SU-DHL-6 (cell line): ENCODE results near the gene SLC35B3.

Experiments used
- H2AFZ ChIP-seq: fragments of 200-600 bp; sonication (generic); 2 replicates; pipeline ENCODE4 v1.6.1; 2014; ENCODE audit warnings: low read depth, mild to moderate bottlenecking, moderate library complexity, mixed read lengths, antibody characterized with exemption, low read length; ENCODE audit not compliant: severe bottlenecking
- H3F3A ChIP-seq: fragments of 200-600 bp; shearing (Covaris generic); 2 replicates; pipeline ENCODE4 v1.6.0; 2016; ENCODE audit warnings: antibody characterized with exemption, mild to moderate bottlenecking; ENCODE audit not compliant: insufficient read depth
- H3K27ac ChIP-seq: fragments of 200-600 bp; sonication (generic); 2 replicates; pipeline ENCODE4 v1.5.1; 2016; ENCODE audit warnings: low read depth, mild to moderate bottlenecking, low read length, moderate library complexity, mixed read lengths
- H3K27me3 ChIP-seq: fragments of 200-600 bp; sonication (generic), shearing (Covaris generic); 2 replicates; pipeline ENCODE4 v1.6.0; 2014; ENCODE audit warnings: mild to moderate bottlenecking, low read length
- H3K36me3 ChIP-seq: fragments of 200-600 bp; sonication (generic); 2 replicates; pipeline ENCODE4 v1.6.1; 2014; ENCODE audit warnings: mild to moderate bottlenecking, low read length, mixed read lengths
- H3K4me2 ChIP-seq: fragments of 300-600, 200-600 bp; shearing (Covaris generic), sonication (generic); 2 replicates; pipeline ENCODE4 v1.6.0; 2014; ENCODE audit warnings: low read length, low read depth, mild to moderate bottlenecking; ENCODE audit not compliant: poor library complexity, severe bottlenecking
- H3K4me3 ChIP-seq: fragments of 200-600 bp; sonication (generic); 2 replicates; pipeline ENCODE4 v1.5.1; 2014; ENCODE audit warnings: antibody characterized with exemption, low read length, mild to moderate bottlenecking, mixed read lengths; ENCODE audit not compliant: insufficient read depth, poor library complexity, severe bottlenecking
- H3K79me2 ChIP-seq: fragments of 200-600 bp; sonication (generic); 2 replicates; pipeline ENCODE4 v1.6.1; 2014; ENCODE audit warnings: mild to moderate bottlenecking, low read length, moderate library complexity; ENCODE audit not compliant: insufficient read depth
- H3K9ac ChIP-seq: fragments of 200-600 bp; sonication (generic); 2 replicates; pipeline ENCODE4 v1.7.0; 2014; ENCODE audit warnings: mild to moderate bottlenecking, low read length
- H3K9me2 ChIP-seq: fragments of 200-600 bp; sonication (generic); replicated peaks from 2 replicates; pipeline ENCODE4 v1.6.1; 2014; ENCODE audit warnings: low read length; ENCODE audit not compliant: insufficient read depth
- H3K9me3 ChIP-seq: fragments of 200-600 bp; sonication (generic); 2 replicates; pipeline ENCODE4 v1.6.1; 2014; ENCODE audit warnings: low read length, mixed read lengths; ENCODE audit not compliant: insufficient read depth
- H4K20me1 ChIP-seq: fragments of 200-600 bp; sonication (generic); 2 replicates; pipeline ENCODE4 v1.6.1; 2014; ENCODE audit warnings: low read depth, mild to moderate bottlenecking, antibody characterized with exemption, low read length, moderate library complexity, mixed read lengths
- CTCF ChIP-seq: fragments of 200-600 bp; sonication (generic); IDR thresholded peaks from one replicate; pipeline ENCODE4 v1.5.1; 2017; ENCODE audit warnings: antibody characterized with exemption, mild to moderate bottlenecking, low read length, moderate library complexity; ENCODE audit not compliant: insufficient read depth, poor library complexity, severe bottlenecking
- EZH2phosphoT487 ChIP-seq: fragments of 200-600 bp; sonication (generic), shearing (Covaris generic); conservative IDR thresholded peaks from 2 replicates; pipeline ENCODE4 v1.6.1; 2018; ENCODE audit warnings: mild to moderate bottlenecking, antibody characterized with exemption, low read length, moderate library complexity, mixed read lengths

Gene SLC35B3

GRCh38 chr6:8389036-8389818 is 46.1 kb downstream of the SLC35B3 start:
- no peak overlapping the region for H2AFZ ChIP-seq
- no peaks in the 10 kb centered on the region for H3K9me3 ChIP-seq
- no peaks in the 10 kb centered on the region for H3F3A ChIP-seq
- H3K9me2 ChIP-seq: no peaks in the 10 kb centered on the region
- H3K9ac ChIP-seq: no peak overlapping the region
- H3K79me2 ChIP-seq: no peaks in the 10 kb centered on the region
- no peak overlapping the region for H3K27ac ChIP-seq
- no peaks in the 10 kb centered on the region for H3K36me3 ChIP-seq
- H3K4me2 ChIP-seq: no peak overlapping the region
- TF ChIP-seq CTCF (no peak), EZH2phosphoT487 (no peak)
- H3K4me3 ChIP-seq: no peak overlapping the region
- H4K20me1 ChIP-seq: no peaks in the 10 kb centered on the region
- H3K27me3 ChIP-seq: no peaks in the 10 kb centered on the region

GRCh38 chr6:8387942-8388437 is 47.4 kb downstream of the SLC35B3 start:
- TF ChIP-seq EZH2phosphoT487 (no peak), CTCF (no peak)
- Histone ChIP-seq H3F3A (no peaks in the 10 kb centered on the region), H3K36me3 (no peaks in the 10 kb centered on the region), H3K27me3 (no peaks in the 10 kb centered on the region), H3K4me2 (no peak overlapping the region), H3K9ac (no peak overlapping the region), H3K9me2 (no peaks in the 10 kb centered on the region), H3K4me3 (no peak overlapping the region), H3K27ac (no peak overlapping the region), H4K20me1 (no peaks in the 10 kb centered on the region), H3K9me3 (no peaks in the 10 kb centered on the region), H2AFZ (no peak overlapping the region), H3K79me2 (no peaks in the 10 kb centered on the region)

GRCh38 chr6:8383584-8383983 is 51.8 kb downstream of the SLC35B3 start:
- no peak for TF ChIP-seq EZH2phosphoT487
- TF ChIP-seq CTCF: no peak
- H3K27me3 ChIP-seq: no peaks in the 10 kb centered on the region
- H3K4me3 ChIP-seq: no peak overlapping the region
- H3K9ac ChIP-seq: no peak overlapping the region
- no peak overlapping the region for H2AFZ ChIP-seq
- no peaks in the 10 kb centered on the region for H3F3A ChIP-seq
- H3K27ac ChIP-seq: no peak overlapping the region
- H4K20me1 ChIP-seq: no peaks in the 10 kb centered on the region
- H3K36me3 ChIP-seq: no peaks in the 10 kb centered on the region
- no peak overlapping the region for H3K4me2 ChIP-seq
- no peaks in the 10 kb centered on the region for H3K79me2 ChIP-seq
- no peaks in the 10 kb centered on the region for H3K9me3 ChIP-seq
- no peaks in the 10 kb centered on the region for H3K9me2 ChIP-seq
